ENCODE results near the gene AFF4. TPM values are rescaled to one million over a fixed set of nuclear protein-coding genes. Genes with fewer than 3 reads are reported as not detected.

AFF4 gene
- polyA plus RNA-seq, 1 donor from 2014 or later = 60.6 TPM

GRCh38 chr5:132886064-132886823, 77.2 kb downstream of the AFF4 start:
- Histone ChIP-seq H4K20me1 (ENCODE audit: insufficient read depth) (no peaks in the 10 kb centered on the region), H3K79me2 (replicated peaks; ENCODE audit: insufficient read depth, low read length) (peaks cover 4% of the 10 kb centered on the region), H3K36me3 (ENCODE audit: insufficient read depth, low read length) (peaks cover 11% of the 10 kb centered on the region), H3K27me3 (ENCODE audit: insufficient read depth, low read depth, low read length) (no peaks in the 10 kb centered on the region), H3F3A (ENCODE audit: insufficient read depth, low read length, poor library complexity, severe bottlenecking) (no peaks in the 10 kb centered on the region), H3K4me3 (ENCODE audit: low read length) (no peak overlapping the region), H3K27ac (ENCODE audit: low read length) (no peak overlapping the region), H2AFZ (ENCODE audit: low read depth, low read length) (no peak overlapping the region), H3K9me2 (ENCODE audit: insufficient read depth, low read length) (no peaks in the 10 kb centered on the region), H3K4me2 (ENCODE audit: low read length) (no peak overlapping the region), H3K9me3 (ENCODE audit: low read length) (no peaks in the 10 kb centered on the region), H3K9ac (ENCODE audit: low read length) (no peak overlapping the region)
- TF ChIP-seq TAF1 (IDR thresholded peaks at IDR 0.05; ENCODE audit: low read depth) (no peak), RAD21 (conservative IDR thresholded peaks at IDR 0.05) (no peak), EZH2 (IDR thresholded peaks at IDR 0.05; ENCODE audit: borderline replicate concordance, insufficient read depth, low read length, poor library complexity, severe bottlenecking) (no peak), EP300 (conservative IDR thresholded peaks at IDR 0.05; ENCODE audit: poor library complexity, severe bottlenecking) (no peak), REST (IDR thresholded peaks at IDR 0.05; ENCODE audit: borderline replicate concordance) (no peak), MXI1 (conservative IDR thresholded peaks at IDR 0.05; ENCODE audit: poor library complexity, severe bottlenecking) (no peak), SMC3 (conservative IDR thresholded peaks at IDR 0.05; ENCODE audit: poor library complexity) (no peak), CTCF (IDR thresholded peaks at IDR 0.05; ENCODE audit: poor library complexity, severe bottlenecking) (no peak), POLR2AphosphoS5 (IDR thresholded peaks at IDR 0.05) (no peak)

- TF ChIP-seq EZH2 (IDR thresholded peaks at IDR 0.05; ENCODE audit: borderline replicate concordance, insufficient read depth, low read length, poor library complexity, severe bottlenecking) (no peak), CTCF (IDR thresholded peaks at IDR 0.05; ENCODE audit: poor library complexity, severe bottlenecking) (no peak), EP300 (conservative IDR thresholded peaks at IDR 0.05; ENCODE audit: poor library complexity, severe bottlenecking) (no peak), TAF1 (IDR thresholded peaks at IDR 0.05; ENCODE audit: low read depth) (no peak), REST (IDR thresholded peaks at IDR 0.05; ENCODE audit: borderline replicate concordance) (no peak), POLR2AphosphoS5 (IDR thresholded peaks at IDR 0.05) (no peak), SMC3 (conservative IDR thresholded peaks at IDR 0.05; ENCODE audit: poor library complexity) (no peak), MXI1 (conservative IDR thresholded peaks at IDR 0.05; ENCODE audit: poor library complexity, severe bottlenecking) (no peak)
- no peaks in the 10 kb centered on the region for H3F3A ChIP-seq (ENCODE audit: insufficient read depth, low read length, poor library complexity, severe bottlenecking)
- H3K79me2 ChIP-seq (replicated peaks; ENCODE audit: insufficient read depth, low read length) = no peaks in the 10 kb centered on the region
- no peaks in the 10 kb centered on the region for H3K27me3 ChIP-seq (ENCODE audit: insufficient read depth, low read depth, low read length)
- no peaks in the 10 kb centered on the region for H4K20me1 ChIP-seq (ENCODE audit: insufficient read depth)
- H3K27ac ChIP-seq (ENCODE audit: low read length) = no peak overlapping the region
- H3K9ac ChIP-seq (ENCODE audit: low read length) = no peak overlapping the region
- H3K9me3 ChIP-seq (ENCODE audit: low read length) = no peaks in the 10 kb centered on the region
- no peak overlapping the region for H2AFZ ChIP-seq (ENCODE audit: low read depth, low read length)
- H3K9me2 ChIP-seq (ENCODE audit: insufficient read depth, low read length) = no peaks in the 10 kb centered on the region
- peaks cover 11% of the 10 kb centered on the region for H3K36me3 ChIP-seq (ENCODE audit: insufficient read depth, low read length)
- H3K4me3 ChIP-seq (ENCODE audit: low read length) = no peak overlapping the region
- H3K4me2 ChIP-seq (ENCODE audit: low read length) = no peak overlapping the region
Measured at GRCh38 chr5:132884548-132884947, 78.9 kb downstream of the AFF4 start.

Measured in neural cell (in vitro differentiated cells).